ENCODE measurements around the gene RARS1. TPM values are rescaled to one million over a fixed set of nuclear protein-coding genes. Genes with fewer than 3 reads are reported as not detected.

RARS1 gene
- 180 and 187 TPM in 2 replicates for total RNA-seq
- 56.2 and 77.9 TPM in 2 replicates for polyA plus RNA-seq

DNA sequence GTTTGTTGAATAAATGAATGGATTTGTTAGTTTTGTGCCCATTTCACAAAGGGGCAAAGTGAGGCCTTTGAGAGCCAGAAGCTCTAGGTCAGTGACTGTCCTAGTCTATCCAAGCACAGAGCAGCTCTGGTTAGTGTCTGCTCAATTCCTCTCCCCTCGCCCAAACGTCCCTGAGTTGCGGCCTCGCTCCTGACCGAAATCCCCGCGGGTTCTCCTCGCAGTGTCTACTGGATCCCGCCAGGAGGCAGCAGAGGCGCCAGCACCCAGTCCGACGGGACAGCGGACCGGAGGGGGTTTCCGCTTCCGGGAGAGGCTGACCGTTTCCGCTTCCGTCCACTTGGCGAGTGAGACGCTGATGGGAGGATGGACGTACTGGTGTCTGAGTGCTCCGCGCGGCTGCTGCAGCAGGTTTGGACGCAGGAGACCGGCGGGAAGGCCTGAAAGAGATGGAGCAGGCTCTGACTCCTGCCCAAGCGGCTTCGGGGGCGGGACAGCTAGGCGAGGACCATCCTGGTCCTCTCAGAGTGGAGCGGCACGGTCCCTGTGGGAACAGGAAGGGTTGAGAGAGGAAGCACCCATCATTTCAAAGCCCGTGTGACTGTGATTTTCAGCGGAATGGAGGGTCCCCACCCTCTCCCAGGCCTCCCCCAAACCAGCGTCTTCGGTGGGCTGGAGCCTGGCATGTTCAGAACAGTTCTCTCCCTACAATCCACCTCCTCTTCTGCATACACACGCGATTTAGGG is at the start of gene RARS1:
RARS1 (plus strand) TSS at position 336 of the 744 bp plus-strand sequence; CDS start at position 364, 28 bp downstream.
- no peaks in the 10 kb centered on the region for H3K27me3 ChIP-seq
- peaks cover 5% of the 10 kb centered on the region for H4K20me1 ChIP-seq (ENCODE audit: insufficient read depth, poor library complexity, severe bottlenecking)
- no peaks in the 10 kb centered on the region for H3K36me3 ChIP-seq (replicated peaks; ENCODE audit: insufficient read depth, low read depth)
- H3K4me3 ChIP-seq = peak within 1 kb of the TSS; percentile 84
- H3K4me1 ChIP-seq (ENCODE audit: insufficient read depth) = peaks cover 5% of the 10 kb centered on the region
- H3K27ac ChIP-seq = peak within 1 kb of the TSS; percentile 69
- H3K9me2 ChIP-seq (replicated peaks; ENCODE audit: insufficient read depth) = no peaks in the 10 kb centered on the region
- DNase-seq (ENCODE audit: low spot score) = peak; percentile 97
- no peaks in the 10 kb centered on the region for H3K9me3 ChIP-seq (ENCODE audit: low read depth)
- peak within 1 kb of the TSS; percentile 70 for H3K4me2 ChIP-seq
- TF ChIP-seq CTCF (IDR thresholded peaks at IDR 0.05; ENCODE audit: poor library complexity) = peak; percentile 98
- no peak for TF ChIP-seq EZH2phosphoT487 (IDR thresholded peaks at IDR 0.05; ENCODE audit: low read depth, severe bottlenecking, unreplicated experiment)
- H2AFZ ChIP-seq = peak within 1 kb of the TSS; percentile 65
- WGBS (ENCODE audit: low lambda C conversion rate, missing lambda C conversion rate) = 1% methylated on average over 40 of the region's 40 CpGs
- peaks cover 38% of the 10 kb centered on the region for H3K79me2 ChIP-seq

- TF ChIP-seq EZH2 (IDR thresholded peaks at IDR 0.05; ENCODE audit: borderline replicate concordance) = no peak
- TF ChIP-seq CTCF (IDR thresholded peaks at IDR 0.05; ENCODE audit: poor library complexity) = no peak
- TF ChIP-seq EZH2phosphoT487 (IDR thresholded peaks at IDR 0.05; ENCODE audit: low read depth, severe bottlenecking, unreplicated experiment) = no peak
- no peak overlapping the region for H3K4me2 ChIP-seq
- no peaks in the 10 kb centered on the region for H3K4me1 ChIP-seq (ENCODE audit: insufficient read depth)
- H3K4me3 ChIP-seq = no peak overlapping the region
- no peaks in the 10 kb centered on the region for H3K9me3 ChIP-seq (ENCODE audit: low read depth)
- 89% methylated on average over 5 of the region's 5 CpGs for WGBS (ENCODE audit: low lambda C conversion rate, missing lambda C conversion rate)
- no peaks in the 10 kb centered on the region for H3K79me2 ChIP-seq
- H3K27me3 ChIP-seq = no peaks in the 10 kb centered on the region
- H3K36me3 ChIP-seq (replicated peaks; ENCODE audit: insufficient read depth, low read depth) = no peaks in the 10 kb centered on the region
- H3K27ac ChIP-seq = no peak overlapping the region
- H2AFZ ChIP-seq = no peak overlapping the region
- no peaks in the 10 kb centered on the region for H3K9me2 ChIP-seq (replicated peaks; ENCODE audit: insufficient read depth)
- no peak for DNase-seq (ENCODE audit: low spot score)
- H4K20me1 ChIP-seq (ENCODE audit: insufficient read depth, poor library complexity, severe bottlenecking) = no peaks in the 10 kb centered on the region
Measured at GRCh38 chr5:168438349-168438748, 47.9 kb upstream of the RARS1 start.

DNA sequence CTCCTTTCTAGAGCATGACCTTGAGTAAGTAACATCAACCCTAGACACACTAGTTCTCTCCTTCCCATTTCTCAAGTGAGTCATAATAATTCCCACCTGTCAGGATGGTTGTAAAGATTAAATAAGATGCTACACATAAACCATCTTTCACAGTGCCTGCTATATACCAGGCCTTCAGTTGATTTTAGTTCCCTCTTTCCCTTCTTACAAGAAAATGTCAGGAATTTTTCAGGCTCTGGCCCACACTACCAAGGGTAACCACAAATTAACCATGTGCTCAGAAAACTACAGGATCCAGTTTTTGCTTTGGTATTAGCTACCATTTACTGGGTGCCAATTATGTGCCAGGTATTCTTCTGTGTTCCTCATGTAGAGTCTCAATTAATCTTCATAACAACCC is 42.7 kb upstream of the RARS1 start:
- H3K4me2 ChIP-seq = no peak overlapping the region

More for the DNA sequence above, 42.7 kb upstream of the RARS1 start:
- H2AFZ ChIP-seq = no peak overlapping the region
- H3K79me2 ChIP-seq = no peaks in the 10 kb centered on the region
- H4K20me1 ChIP-seq (ENCODE audit: insufficient read depth, poor library complexity, severe bottlenecking) = no peaks in the 10 kb centered on the region
- H3K27me3 ChIP-seq = no peaks in the 10 kb centered on the region
- no peak for DNase-seq (ENCODE audit: low spot score)
- H3K36me3 ChIP-seq (replicated peaks; ENCODE audit: insufficient read depth, low read depth) = no peaks in the 10 kb centered on the region
- no peak overlapping the region for H3K4me3 ChIP-seq
- H3K27ac ChIP-seq = no peak overlapping the region
- H3K4me1 ChIP-seq (ENCODE audit: insufficient read depth) = no peaks in the 10 kb centered on the region
- no peak for TF ChIP-seq EZH2phosphoT487 (IDR thresholded peaks at IDR 0.05; ENCODE audit: low read depth, severe bottlenecking, unreplicated experiment)
- no peak for TF ChIP-seq EZH2 (IDR thresholded peaks at IDR 0.05; ENCODE audit: borderline replicate concordance)
- TF ChIP-seq CTCF (IDR thresholded peaks at IDR 0.05; ENCODE audit: poor library complexity) = no peak
- no peaks in the 10 kb centered on the region for H3K9me3 ChIP-seq (ENCODE audit: low read depth)
- no peaks in the 10 kb centered on the region for H3K9me2 ChIP-seq (replicated peaks; ENCODE audit: insufficient read depth)
